ENCODE measurements around the gene HCN2.
A peak's percentile ranks its signal among the peaks of the same experiment; 100 is the strongest.

HCN2 gene

DNA sequence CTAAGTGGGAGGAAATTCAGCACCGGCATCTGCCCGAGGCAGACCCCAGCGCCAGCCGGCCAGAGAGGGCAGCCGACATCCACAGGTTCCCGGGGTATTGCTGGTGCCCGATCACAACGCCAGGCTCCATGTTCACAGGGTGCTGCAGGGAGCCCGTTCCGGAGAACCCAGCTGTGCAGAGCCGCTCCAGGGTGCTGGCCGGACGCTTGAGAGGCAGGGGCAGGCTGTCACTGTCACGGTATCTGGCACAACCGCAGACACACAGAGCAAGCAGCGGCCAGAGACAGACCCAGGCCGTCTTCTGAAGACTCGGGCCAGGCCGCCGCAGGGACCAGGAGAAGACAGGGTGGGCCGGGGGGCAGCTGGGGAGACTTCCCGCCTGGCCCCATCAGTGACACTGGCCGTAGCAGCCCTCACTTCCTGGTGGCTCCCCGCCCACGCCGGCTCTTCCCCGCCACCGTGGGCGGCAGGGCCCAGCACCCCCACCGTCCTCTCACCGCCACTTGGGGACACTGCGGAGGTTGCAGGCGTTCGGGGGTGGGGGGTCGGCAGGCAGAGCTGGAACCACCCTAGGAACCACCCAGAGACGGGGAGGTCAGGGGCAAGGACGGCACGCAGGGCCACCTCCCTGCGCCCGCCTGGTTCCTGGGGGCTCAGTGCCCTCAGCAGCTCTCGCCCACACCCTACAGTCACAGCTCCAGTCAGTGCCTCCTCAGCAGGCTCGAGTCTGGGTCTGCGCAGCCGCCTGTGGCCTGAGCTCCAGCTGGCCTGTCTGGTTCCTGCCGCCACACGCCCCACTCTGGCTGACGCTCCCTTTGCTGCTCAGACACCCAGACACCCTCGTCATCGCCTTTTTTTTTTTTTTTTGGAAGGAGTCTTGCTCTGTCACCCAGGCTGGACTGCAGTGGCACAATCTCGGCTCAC is 69.5 kb downstream of the HCN2 start:
- DNase-seq, result peak in 1 of 3 donors; percentile 37

DNA sequence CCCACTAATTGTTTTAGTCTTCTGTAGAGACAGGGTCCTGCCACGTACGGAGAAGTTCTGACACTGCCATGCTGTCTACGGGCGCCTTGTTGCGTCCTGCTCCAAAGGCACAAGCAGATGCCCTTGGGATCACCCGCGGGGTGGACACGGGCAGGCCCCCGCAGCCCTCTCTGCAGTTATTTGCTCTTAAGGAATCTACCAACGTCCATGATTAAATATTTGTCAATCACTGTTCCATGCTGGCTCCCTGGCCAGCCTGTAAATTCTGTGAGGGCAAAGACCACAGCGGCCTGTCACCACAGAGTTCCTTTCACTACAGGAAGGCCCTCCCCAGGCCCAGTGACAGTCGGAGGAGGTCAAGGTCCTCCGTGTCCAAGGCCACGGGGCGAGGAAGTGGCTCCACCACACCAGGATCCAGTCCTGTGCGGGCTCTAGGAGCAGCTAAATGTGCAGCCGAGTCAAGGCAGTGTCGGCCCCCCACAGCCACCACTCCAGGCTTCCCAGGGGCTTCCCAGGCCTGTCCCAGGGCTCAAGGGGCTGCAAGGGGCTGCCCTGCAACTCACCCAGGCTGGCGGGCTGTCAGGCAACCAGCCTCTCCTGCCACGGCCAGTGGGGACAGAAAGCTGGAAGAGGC is 71.2 kb downstream of the HCN2 start:
- peak in 1 of 3 donors; percentile 39 for DNase-seq

DNA sequence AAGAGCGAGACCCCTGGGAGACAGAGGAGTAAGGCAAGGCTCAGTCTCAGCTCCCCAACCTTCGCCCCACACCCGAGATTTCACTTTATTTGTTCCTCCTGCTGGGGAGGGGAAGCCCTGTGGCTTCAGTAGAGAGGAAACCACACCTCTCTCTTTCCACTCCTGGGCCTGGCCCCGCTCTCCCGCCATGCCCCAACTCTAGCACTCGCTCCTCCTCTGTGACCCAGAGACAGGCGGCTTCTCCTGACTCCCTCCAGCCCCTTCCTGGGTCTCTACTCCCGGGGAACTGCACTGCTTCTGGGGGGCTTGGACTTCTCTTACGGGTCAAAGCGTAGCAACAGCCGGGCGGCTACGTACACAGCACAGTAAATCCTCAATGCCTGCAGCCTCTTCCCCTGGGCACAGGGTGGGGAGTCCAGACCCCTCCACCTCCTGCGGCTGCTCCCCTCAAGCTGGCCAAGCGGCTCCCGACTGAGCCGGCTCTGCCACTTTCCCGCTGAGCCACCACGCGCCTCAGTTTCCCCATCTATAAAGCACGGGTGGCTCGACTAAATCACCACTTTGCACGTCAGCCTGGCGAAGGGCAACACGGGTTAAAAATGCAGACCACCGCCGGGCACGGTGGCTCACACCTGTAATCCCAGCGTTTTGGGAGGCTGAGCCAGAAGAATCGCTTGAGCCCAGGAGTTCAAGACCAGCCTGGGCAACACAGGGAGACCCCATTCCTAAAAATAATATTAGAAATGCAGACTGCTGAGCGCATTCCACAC is 71.9 kb downstream of the HCN2 start:
- peak; percentile 55 to 66 (median 59) for DNase-seq

DNA sequence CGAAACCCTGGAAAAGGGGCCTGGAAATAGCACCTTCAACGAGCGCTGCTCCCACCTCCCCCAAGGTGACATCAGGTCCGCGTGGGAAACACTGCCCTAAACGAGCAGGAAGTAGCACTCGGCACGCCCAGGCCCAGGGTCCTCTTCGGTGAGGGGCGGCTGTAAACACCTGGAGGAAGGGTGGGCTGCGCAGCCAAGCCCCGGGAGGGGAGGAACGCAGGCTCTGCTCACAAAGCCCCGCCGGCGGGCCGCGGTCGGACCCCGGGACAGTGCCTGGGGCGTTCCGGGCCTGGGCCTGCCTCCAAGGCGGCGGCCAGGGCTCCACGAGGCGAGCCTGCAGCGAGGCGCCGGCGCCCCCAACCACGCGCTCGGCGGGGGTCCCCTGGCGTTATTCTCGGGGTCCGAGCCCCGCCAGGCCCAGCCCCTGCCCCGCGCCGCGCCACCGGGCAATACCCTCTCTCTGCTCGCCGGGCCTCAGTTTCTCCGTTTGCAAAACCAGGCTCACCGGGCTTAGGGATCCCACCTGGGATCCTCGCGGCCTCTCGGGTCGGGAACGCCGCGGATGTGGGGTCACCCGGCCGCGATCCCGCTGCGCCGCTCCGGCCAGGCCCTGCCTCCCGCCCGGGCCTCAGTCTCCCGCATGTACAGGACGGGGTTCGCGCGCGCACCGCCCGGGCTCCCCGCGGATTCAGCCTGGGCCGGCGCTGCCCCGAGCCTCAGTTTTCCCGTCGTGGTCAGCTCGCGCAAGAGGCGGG is 72.7 kb downstream of the HCN2 start:
- DNase-seq, result peak; percentile 60 to 70 (median 62)

DNA sequence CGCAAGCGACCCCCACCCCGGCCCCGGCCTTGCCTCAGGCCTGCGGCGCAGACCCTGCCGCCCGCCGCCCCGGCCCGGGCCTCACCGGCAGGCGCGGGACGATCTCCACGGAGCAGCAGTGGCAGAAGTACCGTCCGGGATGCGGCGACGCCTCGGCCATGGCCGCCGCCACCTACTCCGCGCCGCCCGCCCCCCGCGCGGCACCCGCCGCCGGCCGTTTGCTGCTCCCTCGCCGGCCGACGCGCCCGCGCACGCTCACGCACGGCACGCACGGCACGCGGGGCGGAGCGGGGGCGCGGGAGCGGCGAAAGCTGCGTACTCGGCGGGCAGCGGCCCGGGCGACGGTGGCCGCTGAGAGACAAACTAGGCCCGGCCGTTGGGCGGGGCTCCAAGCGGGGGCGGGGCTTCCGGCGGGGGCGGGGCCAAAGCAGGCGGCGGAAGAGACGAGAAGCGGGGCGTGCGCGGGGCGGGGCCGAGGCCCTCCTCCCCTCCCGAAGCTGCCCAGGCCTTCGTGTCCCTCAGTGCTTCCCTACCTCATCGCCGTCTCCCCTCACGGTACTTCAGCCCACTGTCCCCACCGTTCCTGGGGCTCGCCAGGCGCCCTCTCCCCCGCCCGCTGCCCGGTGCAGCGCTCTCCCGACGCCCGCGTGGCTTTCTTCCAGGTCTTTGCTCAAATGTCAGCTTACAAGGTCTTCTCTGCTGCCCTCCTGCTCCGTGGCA is 73.4 kb downstream of the HCN2 start, which contains the start of gene RNF126:
TSS of gene RNF126 (minus strand) at position 253 of the 720 bp plus-strand sequence. CDS start at position 160, 93 bp downstream.
- peak; percentile 92 to 98 (median 96) for DNase-seq

DNA sequence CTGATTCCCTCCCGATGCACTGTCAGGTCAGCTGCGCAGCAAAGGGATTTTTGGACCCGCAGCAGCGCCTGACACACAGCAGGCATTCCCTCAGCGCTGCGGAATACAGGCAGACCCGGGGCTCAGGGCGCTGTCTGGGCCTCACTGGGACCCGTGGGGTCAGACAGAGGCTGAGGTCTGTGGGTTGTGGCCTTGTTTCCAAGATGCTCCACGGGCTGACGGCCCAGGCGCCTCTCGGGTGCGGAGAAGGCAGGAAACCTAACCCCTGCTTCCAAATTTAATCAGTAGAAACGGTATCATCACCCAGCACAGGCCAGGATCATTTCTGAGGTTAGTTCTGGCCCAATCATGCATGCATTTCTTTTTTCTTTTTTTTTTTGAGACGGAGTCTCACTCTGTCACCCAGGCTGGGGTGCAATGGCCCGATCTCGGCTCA is 74.0 kb downstream of the HCN2 start:
- DNase-seq, result no peak

DNA sequence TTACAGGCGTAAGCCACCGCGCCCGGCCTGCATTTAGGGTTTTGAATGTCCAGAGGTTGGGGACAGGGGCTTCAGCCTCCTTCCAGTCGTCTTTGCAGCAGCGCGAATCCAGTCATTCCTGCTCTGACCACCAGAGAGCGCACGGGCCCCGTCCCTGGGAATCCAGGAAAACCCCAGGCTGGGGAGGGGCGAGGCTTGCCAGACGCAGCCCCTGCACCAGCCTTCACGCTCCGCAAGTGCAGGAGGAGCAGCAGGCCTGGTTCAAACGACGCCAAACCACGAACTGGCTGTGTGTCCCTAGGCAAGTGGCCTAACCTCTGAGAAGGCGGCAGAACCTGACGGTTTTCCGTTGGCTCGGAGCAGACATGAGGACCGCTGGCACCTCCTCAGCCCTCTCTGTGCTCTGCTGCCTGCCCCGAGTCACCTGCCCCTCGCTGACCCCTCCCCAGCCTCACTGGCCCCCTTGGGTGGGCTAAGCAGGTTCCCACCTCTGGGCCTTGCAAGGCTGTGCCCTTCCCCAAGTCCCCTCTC is 75.3 kb downstream of the HCN2 start:
- DNase-seq, result peak; percentile 83 to 88 (median 88)
